H9 (cell line): Measurements from ENCODE around the gene RAB30. TPM values are rescaled to one million over a fixed set of nuclear protein-coding genes. Genes with fewer than 3 reads are reported as not detected.

Source experiments
- DNase-seq: peaks from one replicate; pipeline ENCODE4 v3.0.0-alpha.2; 2017
- H2AFZ ChIP-seq: one replicate; pipeline ENCODE4 v1.6.1; 2013; ENCODE audit warnings: mild to moderate bottlenecking, low read length, control low read depth, moderate library complexity
- H2AK5ac ChIP-seq: 2 replicates; pipeline ENCODE4 v1.6.1; 2013; ENCODE audit warnings: low read length, control low read depth, mixed read lengths; ENCODE audit not compliant: insufficient read length
- H2BK120ac ChIP-seq: one replicate; pipeline ENCODE4 v1.6.1; 2013; ENCODE audit warnings: low read depth, mild to moderate bottlenecking, low read length, control low read depth, inconsistent platforms; ENCODE audit not compliant: poor library complexity, severe bottlenecking
- H2BK12ac ChIP-seq: 2 replicates; pipeline ENCODE4 v1.6.1; 2013; ENCODE audit warnings: low read length, control low read depth, mixed read lengths, low read depth; ENCODE audit not compliant: insufficient read length
- H2BK15ac ChIP-seq: 2 replicates; pipeline ENCODE4 v1.6.1; 2013; ENCODE audit warnings: low read depth, low read length, control low read depth
- H2BK20ac ChIP-seq: one replicate; pipeline ENCODE4 v1.6.1; 2013; ENCODE audit warnings: low read depth, mild to moderate bottlenecking, low read length, control low read depth, inconsistent platforms; ENCODE audit not compliant: poor library complexity, severe bottlenecking
- H2BK5ac ChIP-seq: 2 replicates; pipeline ENCODE4 v1.6.1; 2013; ENCODE audit warnings: low read length, control low read depth, mixed read lengths; ENCODE audit not compliant: insufficient read length
- H3K14ac ChIP-seq: 2 replicates; pipeline ENCODE4 v1.6.1; 2013; ENCODE audit warnings: low read length, control low read depth; ENCODE audit not compliant: insufficient read depth
- H3K18ac ChIP-seq: 2 replicates; pipeline ENCODE4 v1.6.1; 2013; ENCODE audit warnings: low read depth, mild to moderate bottlenecking, mixed read lengths, low read length, control low read depth; ENCODE audit not compliant: insufficient read length
- H3K23ac ChIP-seq: 2 replicates; pipeline ENCODE4 v1.6.1; 2013; ENCODE audit warnings: low read length, control low read depth, mixed read lengths, low read depth; ENCODE audit not compliant: insufficient read length
- H3K23me2 ChIP-seq: 2 replicates; pipeline ENCODE4 v1.6.1; 2013; ENCODE audit warnings: low read depth, mild to moderate bottlenecking, mixed read lengths, low read length, control low read depth; ENCODE audit not compliant: insufficient read length, poor library complexity, severe bottlenecking
- H3K27ac ChIP-seq: 2 replicates; pipeline ENCODE4 v1.5.1; 2013; ENCODE audit warnings: low read length, control low read depth, mixed read lengths, low read depth; ENCODE audit not compliant: insufficient read length
- H3K27me3 ChIP-seq: 2 replicates; pipeline ENCODE4 v1.6.1; 2013; ENCODE audit warnings: low read length, control low read depth, inconsistent platforms; ENCODE audit not compliant: insufficient read depth
- H3K4ac ChIP-seq: 2 replicates; pipeline ENCODE4 v1.6.1; 2013; ENCODE audit warnings: low read depth, mild to moderate bottlenecking, control low read depth, inconsistent platforms, low read length, moderate library complexity
- H3K4me1 ChIP-seq: 2 replicates; pipeline ENCODE4 v1.6.1; 2013; ENCODE audit warnings: low read length, control low read depth, inconsistent platforms; ENCODE audit not compliant: insufficient read depth
- H3K4me2 ChIP-seq: 2 replicates; pipeline ENCODE4 v1.6.1; 2013; ENCODE audit warnings: low read length, control low read depth, mixed read lengths; ENCODE audit not compliant: insufficient read length, insufficient read depth
- H3K56ac ChIP-seq: 2 replicates; pipeline ENCODE4 v1.6.1; 2013; ENCODE audit warnings: low read depth, mild to moderate bottlenecking, mixed read lengths, low read length, control low read depth; ENCODE audit not compliant: insufficient read length
- H3K79me1 ChIP-seq: 2 replicates; pipeline ENCODE4 v1.6.1; 2013; ENCODE audit warnings: low read depth, mild to moderate bottlenecking, moderate library complexity, low read length, control low read depth, inconsistent platforms; ENCODE audit not compliant: insufficient read depth, poor library complexity, severe bottlenecking
- H3K79me2 ChIP-seq: 2 replicates; pipeline ENCODE4 v1.6.1; 2013; ENCODE audit warnings: low read length, control low read depth, inconsistent platforms; ENCODE audit not compliant: insufficient read depth
- H3K9ac ChIP-seq: 2 replicates; pipeline ENCODE4 v1.6.1; 2013; ENCODE audit warnings: low read length, control low read depth, mixed read lengths; ENCODE audit not compliant: insufficient read length; ENCODE audit errors: extremely low read depth
- H3K9me3 ChIP-seq: one replicate; pipeline ENCODE4 v1.6.1; 2013; ENCODE audit warnings: low read depth, low read length, inconsistent platforms; ENCODE audit not compliant: control insufficient read depth
- H3T11ph ChIP-seq: one replicate; pipeline ENCODE4 v1.6.1; 2013; ENCODE audit warnings: mild to moderate bottlenecking, low read length, control low read depth, inconsistent platforms
- H4K20me1 ChIP-seq: one replicate; pipeline ENCODE4 v1.6.1; 2013; ENCODE audit not compliant: control insufficient read depth, insufficient read length, insufficient read depth
- H4K5ac ChIP-seq: 2 replicates; pipeline ENCODE4 v1.6.1; 2013; ENCODE audit warnings: low read depth, mild to moderate bottlenecking, mixed read lengths, low read length, control low read depth; ENCODE audit not compliant: insufficient read length
- H4K8ac ChIP-seq: replicated peaks from 2 replicates; pipeline ENCODE4 v1.6.1; 2013; ENCODE audit warnings: low read length, control low read depth, mixed read lengths, low read depth; ENCODE audit not compliant: insufficient read length
- H4K91ac ChIP-seq: 2 replicates; pipeline ENCODE4 v1.6.1; 2013; ENCODE audit warnings: low read depth, mild to moderate bottlenecking, moderate library complexity, mixed read lengths, low read length, control low read depth; ENCODE audit not compliant: insufficient read length
- H3K27ac Mint-ChIP-seq, 3 experiments: 2 replicates in 2 of 3; 3 replicates in 1 of 3; pipeline ENCODE4 v1.8.0; 2020 to 2021; ENCODE audit warnings: mixed read lengths in 3 of 3, mild to moderate bottlenecking in 1 of 3, moderate library complexity in 1 of 3
- H3K27me3 Mint-ChIP-seq: 2 replicates; pipeline ENCODE4 v1.8.0; 2021; ENCODE audit warnings: low read depth, mild to moderate bottlenecking, moderate library complexity, mixed read lengths
- H3K36me3 Mint-ChIP-seq, 3 experiments: 2 replicates in 2 of 3; 3 replicates in 1 of 3; pipeline ENCODE4 v1.8.0; 2020 to 2021; ENCODE audit warnings: low read depth in 3 of 3, mixed read lengths in 3 of 3; ENCODE audit not compliant: insufficient read depth in 1 of 3
- H3K4me1 Mint-ChIP-seq, 2 experiments: 2 replicates each; pipeline ENCODE4 v1.8.0; 2020; ENCODE audit warnings: mixed read lengths in 2 of 2
- H3K4me3 Mint-ChIP-seq, 2 experiments: 2 replicates in 1 of 2; 3 replicates in 1 of 2; pipeline ENCODE4 v1.8.0; 2020 to 2021; ENCODE audit warnings: mild to moderate bottlenecking in 2 of 2, mixed read lengths in 2 of 2, moderate library complexity in 1 of 2
- H3K9me3 Mint-ChIP-seq, 2 experiments: 2 replicates in 1 of 2; 3 replicates in 1 of 2; pipeline ENCODE4 v1.8.0; 2020; ENCODE audit warnings: mild to moderate bottlenecking in 2 of 2, mixed read lengths in 2 of 2, moderate library complexity in 1 of 2
- WGBS: extraction: QIAGEN DNeasy Blood & Tissue Kit; methylation state at CpG from one replicate; pipeline ENCODE4 v1.1.7; 2013; ENCODE audit warnings: missing lambda C conversion rate, low lambda C conversion rate, mixed read lengths; ENCODE audit not compliant: insufficient read length; ENCODE audit errors: extremely low coverage; 5-methylcytosine and 5-hydroxymethylcytosine counted together
- total RNA-seq: library from RNA; stranded (reverse); gene quantifications from 2 replicates; pipeline ENCODE4 v1.2.1, GENCODE V29; 2021
- TF ChIP-seq, protein P1 (sequence below): fragments of 200-600 bp; sonication (generic); conservative IDR thresholded peaks from 3 replicates; pipeline ENCODE4 v1.8.0; 2021; ENCODE audit warnings: antibody characterized with exemption, mild to moderate bottlenecking

RAB30 gene
- total RNA-seq, 1 experiment from 2014 or later = 4.8 TPM

DNA sequence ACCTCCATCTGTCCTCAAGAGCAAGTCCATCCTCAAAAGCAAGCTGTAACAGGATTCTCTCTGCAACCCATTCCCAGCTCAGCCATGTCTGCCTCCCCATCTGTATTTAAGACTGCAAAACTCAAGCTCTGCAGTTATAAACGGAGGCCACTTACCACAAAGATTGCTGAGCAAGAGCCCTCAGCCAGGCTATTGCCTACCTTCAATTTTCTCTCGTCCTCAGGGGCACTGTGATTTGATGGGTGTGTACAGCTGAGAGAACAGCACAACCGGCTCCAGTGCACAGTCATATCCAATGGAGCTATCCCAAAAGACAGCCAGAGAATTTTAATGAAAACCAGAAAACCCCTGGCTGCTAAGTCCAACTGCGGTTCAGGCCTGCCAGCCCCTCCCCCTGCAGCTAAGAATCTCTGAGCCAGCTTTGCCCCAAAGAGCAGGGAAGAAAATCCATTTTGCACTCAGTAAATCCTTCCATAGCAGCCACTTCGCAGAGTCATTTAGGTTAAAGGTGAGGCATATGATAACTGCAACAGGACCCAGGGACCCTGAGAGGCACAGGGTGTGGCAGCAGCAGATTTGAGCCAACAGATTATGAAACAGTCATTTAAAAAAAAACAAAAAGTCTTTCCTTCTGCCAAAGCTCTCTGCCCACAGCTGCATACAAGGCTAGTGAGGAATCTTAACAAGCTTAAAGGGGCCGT lies 37.6 kb downstream of the RAB30 start:
- H2BK15ac ChIP-seq = no peak overlapping the region
- H3K27me3 ChIP-seq = no peaks in the 10 kb centered on the region
- H2BK120ac ChIP-seq = no peak overlapping the region
- Mint-ChIP-seq H3K27me3 (no peaks in the 10 kb centered on the region), H3K4me1 (peaks cover 12 to 18% of the 10 kb centered on the region in 2 experiments), H3K36me3 (no peaks in the 10 kb centered on the region), H3K27ac (peak overlapping the region; percentile 11 to 86 (median 50); a peak in 4 of 7 replicates), H3K4me3 (no peak overlapping the region; a peak in 1 of 5 replicates), H3K9me3 (no peaks in the 10 kb centered on the region)
- no peak overlapping the region for H3K27ac ChIP-seq
- H2AFZ ChIP-seq = no peak overlapping the region
- no peak overlapping the region for H3K9ac ChIP-seq
- H3K79me2 ChIP-seq = no peaks in the 10 kb centered on the region
- TF ChIP-seq, protein P1, sequence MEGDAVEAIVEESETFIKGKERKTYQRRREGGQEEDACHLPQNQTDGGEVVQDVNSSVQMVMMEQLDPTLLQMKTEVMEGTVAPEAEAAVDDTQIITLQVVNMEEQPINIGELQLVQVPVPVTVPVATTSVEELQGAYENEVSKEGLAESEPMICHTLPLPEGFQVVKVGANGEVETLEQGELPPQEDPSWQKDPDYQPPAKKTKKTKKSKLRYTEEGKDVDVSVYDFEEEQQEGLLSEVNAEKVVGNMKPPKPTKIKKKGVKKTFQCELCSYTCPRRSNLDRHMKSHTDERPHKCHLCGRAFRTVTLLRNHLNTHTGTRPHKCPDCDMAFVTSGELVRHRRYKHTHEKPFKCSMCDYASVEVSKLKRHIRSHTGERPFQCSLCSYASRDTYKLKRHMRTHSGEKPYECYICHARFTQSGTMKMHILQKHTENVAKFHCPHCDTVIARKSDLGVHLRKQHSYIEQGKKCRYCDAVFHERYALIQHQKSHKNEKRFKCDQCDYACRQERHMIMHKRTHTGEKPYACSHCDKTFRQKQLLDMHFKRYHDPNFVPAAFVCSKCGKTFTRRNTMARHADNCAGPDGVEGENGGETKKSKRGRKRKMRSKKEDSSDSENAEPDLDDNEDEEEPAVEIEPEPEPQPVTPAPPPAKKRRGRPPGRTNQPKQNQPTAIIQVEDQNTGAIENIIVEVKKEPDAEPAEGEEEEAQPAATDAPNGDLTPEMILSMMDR = no peak
- no CpG with 5 or more reads among the region's 6 CpGs for WGBS
- no peak overlapping the region for H4K8ac ChIP-seq
- H4K5ac ChIP-seq = no peak overlapping the region
- H3K14ac ChIP-seq = no peak overlapping the region
- H2BK20ac ChIP-seq = no peak overlapping the region
- H3K79me1 ChIP-seq = no peaks in the 10 kb centered on the region
- H3K4me1 ChIP-seq = peaks cover 2% of the 10 kb centered on the region
- H3K4ac ChIP-seq = no peak overlapping the region
- no peaks in the 10 kb centered on the region for H3K9me3 ChIP-seq
- no peak overlapping the region for H3K4me2 ChIP-seq
- no peak overlapping the region for H3K23ac ChIP-seq
- H3K18ac ChIP-seq = no peak overlapping the region
- H2BK5ac ChIP-seq = no peak overlapping the region
- H2AK5ac ChIP-seq = no peak overlapping the region
- H4K91ac ChIP-seq = no peak overlapping the region
- no peak overlapping the region for H3K56ac ChIP-seq
- no peak for DNase-seq
- no peak overlapping the region for H3T11ph ChIP-seq
- H4K20me1 ChIP-seq = no peaks in the 10 kb centered on the region
- no peak overlapping the region for H2BK12ac ChIP-seq
- no peaks in the 10 kb centered on the region for H3K23me2 ChIP-seq
